HG03571 (cell line): ENCODE measurements around the gene IL1R1.

Experiments
- ATAC-seq: cut with Tn5 transposase; IDR thresholded peaks from one replicate; pipeline ENCODE4 v1.9.1; 2021; ENCODE audit not compliant: unreplicated experiment

The IL1R1 gene

GRCh38 chr2:102200539-102200938, 58.0 kb downstream of the IL1R1 start:
- ATAC-seq: no peak

GRCh38 chr2:102204638-102205037, 62.1 kb downstream of the IL1R1 start:
- no peak for ATAC-seq

- no peak for ATAC-seq
Measured at GRCh38 chr2:102206666-102207341, 64.3 kb downstream of the IL1R1 start.

- ATAC-seq: no peak
Measured at GRCh38 chr2:102208774-102209173, 66.2 kb downstream of the IL1R1 start.

- no peak for ATAC-seq
Measured at GRCh38 chr2:102209474-102209873, 66.9 kb downstream of the IL1R1 start.

- ATAC-seq: no peak
Measured at GRCh38 chr2:102217032-102217431, 74.5 kb downstream of the IL1R1 start.

- no peak for ATAC-seq
Measured at GRCh38 chr2:102224824-102225739, 82.5 kb downstream of the IL1R1 start.

GRCh38 chr2:102226171-102226570, 83.6 kb downstream of the IL1R1 start:
- no peak for ATAC-seq

- ATAC-seq: no peak
Measured at GRCh38 chr2:102226612-102227391, 84.3 kb downstream of the IL1R1 start.

- ATAC-seq: no peak
Measured at GRCh38 chr2:102229141-102229769, 86.7 kb downstream of the IL1R1 start.
